Tibial nerve (tissue), 3 donors: ENCODE measurements around the gene SEZ6.

Source experiments
- CTCF ChIP-seq, 5 experiments: fragments of 200-600 bp in 3 of 5; fragments of 450-650 bp in 2 of 5; sonication (generic) in 3 of 5; IDR thresholded peaks; one replicate each; pipeline ENCODE4 v1.5.1; 2016 to 2019; ENCODE audit warnings: antibody characterized with exemption in 5 of 5, mild to moderate bottlenecking in 3 of 5, moderate library complexity in 2 of 5
- POLR2A ChIP-seq, 2 donors: fragments of 450-650 bp; IDR thresholded peaks; one replicate each; pipeline ENCODE4 v1.6.1; 2017; ENCODE audit warnings: antibody characterized with exemption in 2 of 2, mild to moderate bottlenecking in 2 of 2, moderate library complexity in 2 of 2

GRCh38 chr17:29019475-29020181, 13.8 kb upstream of the SEZ6 start:
- TF ChIP-seq POLR2A (IDR thresholded peaks at IDR 0.05) (no peak), CTCF (IDR thresholded peaks at IDR 0.05) (no peak)
